GM18526 (cell line): ENCODE data around the gene ACMSD.

Experiments used
- POLR2A ChIP-seq: IDR thresholded peaks from 3 replicates; pipeline ENCODE4 v1.6.1; 2011; ENCODE audit not compliant: insufficient read length; ENCODE audit errors: extremely low read depth

ACMSD gene

DNA sequence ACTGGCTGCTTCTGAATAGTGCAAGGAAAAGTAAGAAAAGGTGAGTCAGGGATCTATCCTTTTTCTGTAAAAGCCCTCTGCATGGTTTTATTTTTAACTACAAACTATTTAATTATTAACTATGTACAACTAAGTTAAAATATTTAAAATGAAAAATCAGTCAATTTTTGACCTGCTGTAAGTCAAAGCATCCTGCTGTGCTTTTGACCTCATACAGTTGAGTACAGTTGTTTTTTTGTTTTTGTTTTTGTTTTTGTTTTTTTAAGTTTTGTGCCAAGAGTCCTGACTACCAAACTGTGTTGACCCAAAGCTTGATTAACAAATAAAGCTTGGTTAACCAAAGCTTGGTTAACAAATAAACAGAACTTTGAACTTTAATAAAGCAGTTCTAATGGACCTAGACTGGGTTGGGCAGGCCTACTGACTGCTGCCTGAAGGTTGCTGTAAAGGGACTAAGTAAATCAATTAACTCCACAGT is at the start of gene ACMSD:
TSS of gene ACMSD (plus strand) at position 474 of the 478 bp plus-strand sequence. CDS start 67 bp downstream, outside the sequence.
- no peak for TF ChIP-seq POLR2A

DNA sequence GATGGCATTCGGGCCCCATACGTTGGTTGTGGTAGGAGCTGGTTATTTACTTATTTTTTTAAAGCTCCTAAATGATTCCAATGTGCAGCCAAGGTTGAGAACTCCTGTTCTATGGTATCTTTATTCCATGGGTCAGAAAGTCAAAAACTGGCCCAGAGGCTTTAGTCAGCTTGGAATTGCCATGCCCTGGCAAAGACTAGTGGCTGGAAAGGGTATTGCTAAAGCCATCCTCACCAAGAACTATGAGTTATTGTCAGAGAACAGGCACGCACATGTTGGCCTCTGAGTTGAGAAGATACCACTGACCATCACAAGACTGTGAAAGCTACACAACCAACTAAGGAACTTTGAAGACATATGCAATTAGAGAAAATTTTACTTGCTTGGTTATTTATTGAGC is 47.9 kb upstream of the ACMSD start:
- TF ChIP-seq POLR2A = no peak

DNA sequence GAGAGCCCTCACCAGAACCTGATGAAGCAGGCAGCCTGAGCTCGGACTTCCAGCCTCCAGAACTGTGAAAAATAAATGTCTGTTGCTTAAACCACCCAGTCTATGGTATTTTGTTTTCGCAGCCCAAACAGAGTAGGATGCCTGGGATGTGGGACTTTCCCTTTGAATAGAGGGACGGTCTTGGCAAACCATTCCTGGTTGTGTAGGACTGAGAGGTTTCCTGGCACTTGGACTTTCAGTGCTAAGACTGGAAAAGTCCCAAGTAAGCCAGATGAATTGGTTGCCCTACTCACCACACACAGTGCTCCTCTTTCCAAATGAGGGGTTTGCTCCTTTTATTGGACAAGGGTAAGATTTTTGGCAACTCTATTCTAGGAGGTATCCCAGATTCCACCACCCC is 46.8 kb upstream of the ACMSD start:
- no peak for TF ChIP-seq POLR2A

DNA sequence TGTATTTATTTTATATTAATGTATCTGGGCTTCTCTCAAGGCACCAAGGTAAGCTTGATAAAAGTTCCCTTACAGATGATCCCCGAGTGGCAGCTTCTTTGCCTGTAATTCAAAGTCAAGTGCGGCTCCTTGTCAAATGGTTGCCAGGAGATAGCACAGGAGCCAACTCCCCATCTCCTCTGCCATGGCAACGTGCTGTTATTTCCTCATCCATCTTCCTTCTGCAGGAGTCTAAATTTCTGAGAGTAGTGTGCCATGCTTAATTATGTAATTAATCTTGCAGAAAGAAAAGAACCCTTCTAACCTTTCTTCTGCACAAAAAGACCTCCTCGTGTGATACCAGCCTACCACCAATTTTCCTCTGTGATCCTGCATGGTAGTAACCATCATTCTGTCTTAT is 46.2 kb upstream of the ACMSD start:
- TF ChIP-seq POLR2A = no peak

DNA sequence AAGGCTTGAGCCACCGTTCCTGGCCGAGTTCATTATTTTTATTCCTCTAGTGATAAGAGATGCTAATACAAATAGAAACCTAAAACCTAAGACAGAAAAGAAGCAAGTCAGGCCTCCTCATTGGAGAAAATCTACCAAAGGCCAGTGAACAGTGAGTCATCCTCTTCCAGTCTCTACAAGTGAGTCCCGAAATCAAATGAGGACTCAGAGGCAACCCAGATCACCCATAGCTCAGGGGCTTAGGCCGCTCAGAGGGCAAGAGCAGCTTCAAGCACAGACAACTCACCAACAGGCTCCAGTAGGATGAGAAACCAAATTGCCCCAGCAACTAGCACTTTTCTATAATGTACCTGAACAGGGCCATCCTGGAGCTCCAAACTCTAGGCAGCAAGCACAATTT is 42.7 kb upstream of the ACMSD start:
- no peak for TF ChIP-seq POLR2A

DNA sequence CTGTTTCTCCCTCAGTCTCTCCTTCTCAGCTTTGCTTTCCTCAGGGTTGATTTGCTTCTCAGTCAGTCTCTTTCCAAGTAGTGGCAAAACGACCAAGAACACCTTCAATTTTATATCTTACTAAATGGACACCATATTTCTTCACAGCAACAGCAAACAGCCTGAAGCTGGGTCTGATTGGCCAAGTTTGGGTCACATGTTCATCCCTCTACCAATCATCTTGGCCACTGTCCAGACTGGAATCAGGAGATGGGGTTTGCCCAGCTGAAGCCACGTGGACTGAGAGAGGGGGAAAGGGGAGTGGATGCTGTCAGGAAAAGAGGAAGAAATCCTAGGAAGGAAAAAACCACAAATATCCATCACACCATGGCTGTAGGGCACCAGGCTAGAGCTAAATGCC is 42.0 kb upstream of the ACMSD start:
- no peak for TF ChIP-seq POLR2A

DNA sequence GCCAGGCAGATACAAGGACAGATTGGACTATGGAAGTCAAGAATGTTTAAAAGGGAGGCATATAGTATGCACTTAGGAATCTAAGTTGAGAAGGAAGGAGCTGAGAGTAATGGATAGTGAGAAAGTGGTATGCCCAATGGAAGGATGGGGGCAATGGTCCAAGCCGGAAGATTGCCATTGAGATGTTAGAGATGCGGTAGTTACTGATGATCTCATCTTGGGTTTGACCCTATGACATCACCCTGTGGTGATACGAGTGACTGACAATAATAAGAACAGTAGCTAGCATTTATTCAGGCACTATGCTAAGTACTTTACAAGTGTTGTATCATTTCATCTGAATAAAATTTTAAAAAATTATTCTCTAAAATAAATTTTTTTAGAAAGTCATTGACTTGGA is 38.5 kb upstream of the ACMSD start:
- TF ChIP-seq POLR2A = no peak

DNA sequence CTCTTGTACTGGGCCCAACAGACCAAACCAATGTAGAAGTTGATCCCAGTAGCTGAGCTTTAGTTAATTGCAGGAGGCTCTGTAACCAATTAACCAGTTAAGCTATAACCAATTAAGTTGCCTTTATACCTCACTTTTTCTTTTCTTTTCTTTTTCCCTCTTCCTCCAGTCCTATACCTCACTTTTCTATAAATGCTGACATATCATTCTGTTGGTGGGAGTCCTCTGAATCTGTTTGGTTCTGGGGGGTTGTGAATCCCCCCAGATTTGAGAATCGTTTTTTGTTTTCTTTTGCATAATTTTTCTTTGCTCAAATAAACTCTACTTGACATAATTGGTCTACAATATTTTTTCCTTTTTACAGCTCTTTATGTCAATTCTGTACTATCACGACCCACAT is 38.1 kb upstream of the ACMSD start:
- TF ChIP-seq POLR2A = no peak

DNA sequence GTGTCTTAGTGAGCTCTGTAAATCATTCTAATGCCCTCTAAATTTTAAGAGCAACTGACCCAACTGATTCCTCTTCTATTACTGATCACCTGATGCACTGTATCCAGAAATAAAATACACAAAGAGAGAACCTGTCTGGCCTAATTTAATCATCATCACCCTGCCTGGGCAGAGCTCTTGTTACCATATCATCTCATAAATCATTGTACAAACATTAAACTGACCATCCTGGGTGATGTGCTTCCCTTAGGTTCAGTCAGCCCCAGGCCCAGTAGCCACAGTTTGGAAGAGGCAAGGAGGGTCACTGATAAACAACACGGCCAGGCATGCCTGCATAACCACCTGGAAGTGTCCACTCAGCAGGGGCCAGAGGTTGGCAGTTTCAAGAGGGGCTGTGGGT is 22.7 kb upstream of the ACMSD start:
- TF ChIP-seq POLR2A = no peak

DNA sequence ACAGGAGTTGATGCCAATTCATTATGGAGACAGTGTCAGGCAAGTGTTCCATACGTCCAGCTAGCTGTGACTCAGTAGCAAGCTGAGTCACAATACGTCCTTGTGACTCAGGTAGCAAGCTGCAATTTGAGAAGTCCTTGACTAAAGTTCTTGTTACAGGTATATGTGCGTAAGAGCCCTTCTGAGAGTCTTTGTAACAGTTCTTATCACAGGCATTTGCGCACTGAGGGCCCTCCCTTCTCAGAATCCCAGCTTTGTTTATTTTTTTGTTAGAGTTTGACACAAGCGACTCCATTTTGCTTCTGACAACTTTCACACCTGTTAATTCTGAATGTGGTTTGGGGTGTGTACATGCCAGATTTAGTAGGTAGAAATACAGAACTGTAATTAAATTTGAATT is 20.1 kb upstream of the ACMSD start:
- no peak for TF ChIP-seq POLR2A

DNA sequence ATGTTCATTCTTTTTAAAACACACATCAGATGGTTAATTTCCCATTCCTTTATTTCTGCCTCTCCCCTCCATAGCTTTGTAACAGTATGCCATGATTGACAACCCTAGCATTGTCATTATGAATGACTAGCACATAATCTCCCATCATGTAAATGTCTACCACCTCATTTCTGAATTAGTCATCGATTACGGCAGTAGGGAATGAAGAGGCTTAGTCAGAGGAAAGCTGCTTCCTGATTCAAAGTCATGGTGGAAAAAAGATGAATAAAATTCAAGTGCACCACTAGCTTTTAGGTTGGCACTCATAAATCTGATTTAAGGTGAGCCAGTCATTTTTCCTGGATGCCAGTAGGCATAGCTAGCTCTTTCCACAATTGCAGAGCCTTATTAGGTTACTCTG is 19.1 kb upstream of the ACMSD start:
- no peak for TF ChIP-seq POLR2A

DNA sequence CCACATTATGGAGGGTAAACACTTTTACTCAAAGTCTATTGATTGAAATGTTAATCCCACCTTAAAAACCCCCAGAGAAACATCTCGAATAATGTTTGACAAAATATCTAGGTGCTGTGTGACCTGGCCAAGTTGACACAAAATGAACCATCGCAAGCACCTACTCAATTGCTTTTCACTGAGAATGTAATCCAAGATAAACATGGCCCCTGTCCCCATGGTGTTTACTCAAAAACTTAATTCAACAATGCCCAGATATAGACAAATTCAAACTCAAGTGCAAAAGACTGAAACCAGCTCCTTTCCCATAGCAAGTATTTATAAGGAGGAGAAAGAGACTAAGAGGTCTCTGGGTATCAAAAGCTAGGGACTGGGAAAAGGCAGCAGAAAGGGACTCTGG is 15.0 kb upstream of the ACMSD start:
- no peak for TF ChIP-seq POLR2A

DNA sequence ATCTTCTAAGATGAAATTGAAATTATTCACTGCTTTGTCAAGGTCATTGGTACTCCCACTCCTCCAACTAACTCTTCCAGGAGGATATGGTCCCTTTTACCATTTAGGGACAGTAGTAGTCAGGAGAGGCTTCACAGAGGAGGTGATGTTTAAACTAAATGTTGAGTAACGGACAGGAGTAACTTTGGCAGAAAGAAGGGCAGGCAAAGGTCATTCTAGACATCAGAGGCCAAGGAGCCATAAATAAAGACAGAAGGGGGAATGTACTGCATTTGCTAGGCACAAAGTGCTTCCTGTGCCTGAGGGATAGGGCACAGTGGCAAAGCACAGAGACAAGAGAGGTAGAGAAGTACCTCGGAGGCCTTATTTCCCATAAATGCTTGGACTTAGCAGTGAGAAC is 14.6 kb upstream of the ACMSD start:
- TF ChIP-seq POLR2A = no peak

DNA sequence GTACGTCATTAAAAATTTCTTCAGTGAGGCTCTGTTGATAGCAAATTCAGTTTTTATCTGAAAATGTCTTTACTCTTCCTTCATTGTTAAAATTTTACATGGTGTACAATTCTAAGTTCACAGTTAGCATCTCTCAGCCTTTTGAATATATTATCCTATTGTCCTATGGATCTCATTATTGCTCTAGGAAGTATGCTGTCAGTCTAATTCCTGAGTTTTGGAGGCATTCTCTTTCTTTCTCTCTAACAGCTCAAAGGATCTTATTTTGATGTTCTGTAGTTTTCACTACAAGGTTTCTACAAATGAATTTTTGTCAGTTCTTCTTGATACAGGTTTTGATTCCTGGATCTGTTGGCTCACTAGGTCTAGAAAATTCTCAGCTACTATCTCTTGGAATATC is 2.9 kb upstream of the ACMSD start:
- no peak for TF ChIP-seq POLR2A

DNA sequence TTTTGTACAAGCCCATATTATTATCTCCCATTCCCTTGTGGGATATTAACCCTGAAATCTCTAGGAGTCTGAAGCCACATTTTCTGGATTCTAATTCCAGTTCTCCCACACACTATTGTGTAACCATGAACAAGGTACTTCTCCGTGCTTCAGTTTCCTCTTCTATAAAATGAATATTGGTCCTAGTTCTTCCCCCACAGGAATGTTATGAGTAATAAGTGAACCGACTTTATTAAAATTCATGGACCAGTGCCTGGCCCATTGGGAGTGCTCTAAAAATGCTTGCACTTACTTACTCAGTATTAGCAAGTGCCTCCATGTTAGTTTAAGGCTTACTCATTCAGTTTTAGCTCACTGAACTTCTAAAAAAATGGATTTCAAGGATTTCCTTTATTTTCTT is 1.4 kb upstream of the ACMSD start:
- TF ChIP-seq POLR2A = no peak

DNA sequence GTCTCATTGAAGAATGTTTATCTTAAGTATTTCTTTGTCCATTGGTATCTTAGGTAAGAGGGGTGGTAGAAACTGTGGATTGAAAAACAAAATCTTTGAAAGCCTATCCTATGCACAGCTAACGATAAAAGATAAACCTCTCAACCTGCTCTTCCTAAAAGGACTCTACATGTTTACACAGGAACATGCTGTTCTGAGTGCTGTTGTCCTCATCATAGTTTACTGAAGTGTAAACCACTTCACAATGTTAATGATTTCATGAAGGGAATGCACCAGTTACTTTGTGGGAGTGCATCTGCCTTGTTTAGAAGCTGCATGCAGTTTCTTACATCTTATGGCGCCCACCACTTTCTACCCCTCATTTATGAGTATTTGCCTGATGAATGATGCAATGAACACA is 1.2 kb downstream of the ACMSD start:
- no peak for TF ChIP-seq POLR2A

DNA sequence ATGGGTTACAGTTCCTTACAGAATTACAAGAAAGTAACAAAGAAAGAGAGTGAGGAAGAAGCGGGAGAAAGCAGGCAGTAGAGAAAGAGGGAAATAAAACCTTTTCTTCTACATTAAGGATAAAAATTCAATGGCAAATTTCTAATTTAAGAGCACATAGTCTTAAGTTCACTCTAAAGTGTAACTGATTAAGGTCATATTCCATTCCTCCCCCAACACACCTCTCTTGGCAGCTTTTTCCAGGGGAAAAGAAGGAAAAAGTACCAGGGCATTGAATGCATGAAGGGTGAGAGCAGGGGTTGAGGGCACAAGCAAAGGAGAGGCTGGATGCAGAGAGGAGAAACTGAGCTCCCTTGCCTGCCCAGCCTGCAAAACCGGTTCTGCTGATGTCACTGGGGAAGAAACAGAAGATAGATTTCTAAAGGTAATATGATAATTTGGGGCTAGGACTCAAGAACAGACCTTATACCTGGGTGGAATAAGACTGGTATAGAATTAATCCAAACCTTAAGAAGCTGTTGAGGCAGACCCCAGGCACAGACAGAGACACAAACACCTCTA is 4.6 kb downstream of the ACMSD start:
- no peak for TF ChIP-seq POLR2A

DNA sequence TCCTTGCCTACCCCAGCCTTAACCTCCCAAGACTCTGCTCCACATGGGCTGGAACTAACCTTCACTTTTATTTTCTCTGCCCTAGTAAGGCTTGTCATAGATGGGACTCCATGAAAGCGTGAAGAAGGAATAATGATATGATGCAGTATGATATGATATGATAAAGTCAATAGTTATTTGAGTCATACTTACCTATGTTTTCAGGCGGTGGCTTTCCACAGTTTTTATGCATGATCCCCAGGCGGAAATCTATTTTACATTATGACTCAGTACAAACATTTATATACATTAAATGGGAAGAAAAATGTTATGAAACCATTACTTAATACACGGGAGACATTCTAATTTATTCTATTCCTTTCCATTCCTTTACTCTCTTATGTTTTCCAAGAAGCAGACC is 5.6 kb downstream of the ACMSD start:
- TF ChIP-seq POLR2A = no peak
